ENCODE results near the gene ENPEP. TPM values are rescaled to one million over a fixed set of nuclear protein-coding genes. Genes with fewer than 3 reads are reported as not detected.

The ENPEP gene
- total RNA-seq, 2 experiments from 2014 or later, result not detected

Other genes starting within 250 kb of the ENPEP start
- not detected for gene PITX2, start 146.9 kb downstream of the ENPEP start, total RNA-seq